ENCODE measurements around the gene PRORP.

PRORP gene

DNA sequence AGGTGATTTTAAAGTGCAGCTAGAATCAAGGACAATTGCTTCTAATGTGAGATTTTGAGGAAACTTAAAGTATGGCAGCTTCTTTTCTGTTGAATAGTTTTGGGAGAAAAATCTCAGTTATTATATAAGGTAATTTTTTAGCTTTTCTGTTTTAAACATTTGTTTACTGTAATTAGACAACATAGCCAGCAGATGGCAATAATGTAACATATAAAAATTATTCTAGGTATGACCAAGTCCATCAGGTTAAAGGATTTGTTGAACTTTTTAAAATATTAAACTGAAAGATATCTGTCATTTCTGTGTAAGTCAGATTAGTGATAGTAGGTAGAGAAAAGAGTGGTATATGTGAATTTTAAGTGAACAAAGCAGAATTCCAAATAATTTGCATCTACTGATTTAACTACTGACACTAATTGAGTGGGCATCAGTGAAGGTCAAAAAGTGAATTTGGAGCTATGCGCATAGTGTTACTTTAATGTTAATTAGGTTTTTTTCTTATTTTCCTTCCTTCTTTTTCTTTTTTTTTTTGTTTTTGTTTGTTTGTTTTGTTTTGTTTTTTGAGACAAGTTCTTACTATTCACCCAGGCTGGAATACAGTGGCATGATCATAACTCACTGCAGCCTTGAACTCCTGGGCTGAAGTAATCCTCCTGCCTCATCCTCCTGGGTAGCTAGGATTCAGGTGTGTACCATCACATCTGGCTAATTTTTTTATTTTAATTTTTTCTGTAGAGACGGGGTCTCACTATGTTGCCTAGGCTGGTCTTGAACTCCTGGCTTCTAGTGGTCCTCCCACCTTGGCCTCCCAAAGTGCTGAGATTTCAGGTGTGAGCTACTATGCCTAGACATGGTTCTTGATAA, 18.6 kb downstream of the PRORP start:
- H3K4me3 ChIP-seq (ENCODE audit: low read depth, low read length): no peak overlapping the region
- POLR2A ChIA-PET: interaction anchor here (1.3 to 2.3 kb wide), 2 partner anchors 18 to 263 kb away, joined by 3 to 8 read pairs; partner anchors contain the start of gene NFKBIA
- CTCF ChIA-PET: interaction anchor here (0.6 to 6.2 kb wide), 31 partner anchors 9 to 817 kb away, joined by 3 to 70 read pairs (median 4); partner anchors contain the start of genes NFKBIA and PSMA6
- H3K4me1 ChIP-seq (ENCODE audit: control insufficient read depth, insufficient read depth, low read length): no peaks in the 10 kb centered on the region
- H3K9me3 ChIP-seq (ENCODE audit: control insufficient read depth, insufficient read depth, low read depth, low read length): no peaks in the 10 kb centered on the region
- H3K36me3 ChIP-seq (ENCODE audit: control insufficient read depth in 2 of 2, insufficient read depth in 1 of 2, low read length in 2 of 2): peaks cover 3 to 17% of the 10 kb centered on the region in 2 experiments; a peak in 2 of 3 replicates
- no peak for TF ChIP-seq ZNF791 (tag by site-specific recombination; IDR thresholded peaks at IDR 0.05)
- peak; percentile 57 for TF ChIP-seq ZNF654 (tag by site-specific recombination; IDR thresholded peaks at IDR 0.05; ENCODE audit: low read depth)
- TF ChIP-seq ZNF302 (tag by site-specific recombination; IDR thresholded peaks at IDR 0.05; ENCODE audit: low read depth): no peak
- TF ChIP-seq ZNF621 (tag by site-specific recombination; IDR thresholded peaks at IDR 0.05): no peak
- TF ChIP-seq, protein P1, sequence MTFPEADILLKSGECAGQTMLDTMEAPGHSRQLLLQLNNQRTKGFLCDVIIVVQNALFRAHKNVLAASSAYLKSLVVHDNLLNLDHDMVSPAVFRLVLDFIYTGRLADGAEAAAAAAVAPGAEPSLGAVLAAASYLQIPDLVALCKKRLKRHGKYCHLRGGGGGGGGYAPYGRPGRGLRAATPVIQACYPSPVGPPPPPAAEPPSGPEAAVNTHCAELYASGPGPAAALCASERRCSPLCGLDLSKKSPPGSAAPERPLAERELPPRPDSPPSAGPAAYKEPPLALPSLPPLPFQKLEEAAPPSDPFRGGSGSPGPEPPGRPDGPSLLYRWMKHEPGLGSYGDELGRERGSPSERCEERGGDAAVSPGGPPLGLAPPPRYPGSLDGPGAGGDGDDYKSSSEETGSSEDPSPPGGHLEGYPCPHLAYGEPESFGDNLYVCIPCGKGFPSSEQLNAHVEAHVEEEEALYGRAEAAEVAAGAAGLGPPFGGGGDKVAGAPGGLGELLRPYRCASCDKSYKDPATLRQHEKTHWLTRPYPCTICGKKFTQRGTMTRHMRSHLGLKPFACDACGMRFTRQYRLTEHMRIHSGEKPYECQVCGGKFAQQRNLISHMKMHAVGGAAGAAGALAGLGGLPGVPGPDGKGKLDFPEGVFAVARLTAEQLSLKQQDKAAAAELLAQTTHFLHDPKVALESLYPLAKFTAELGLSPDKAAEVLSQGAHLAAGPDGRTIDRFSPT (tag by site-specific recombination; IDR thresholded peaks at IDR 0.05): no peak
- no peak overlapping the region for H3K27ac ChIP-seq (ENCODE audit: extremely low read depth, low read depth, low read length)

DNA sequence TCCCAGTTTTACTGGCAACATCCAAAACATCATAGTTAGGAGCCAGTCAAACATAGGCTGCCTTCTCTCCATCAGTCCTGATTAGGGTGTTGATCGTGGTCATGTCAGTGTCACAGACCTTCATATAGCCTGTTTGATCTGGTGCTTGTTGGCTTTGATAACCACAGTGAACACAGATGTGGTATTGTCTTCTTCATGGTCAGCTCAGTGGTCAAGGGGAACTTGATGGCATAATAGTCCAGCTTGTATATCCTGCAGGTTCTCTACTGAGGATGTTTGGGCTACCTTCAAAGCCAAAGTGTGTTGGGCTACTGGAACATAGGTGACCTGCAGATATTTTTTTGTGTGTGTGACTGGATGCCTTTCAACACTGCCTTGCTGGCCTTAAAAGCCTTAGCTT, 21.7 kb downstream of the PRORP start:
- Histone ChIP-seq H3K9me3 (ENCODE audit: control insufficient read depth, insufficient read depth, low read depth, low read length) (no peaks in the 10 kb centered on the region), H3K36me3 (ENCODE audit: control insufficient read depth in 2 of 2, insufficient read depth in 1 of 2, low read length in 2 of 2) (peaks cover 0 to 8% of the 10 kb centered on the region in 2 experiments; a peak in 2 of 3 replicates), H3K4me1 (ENCODE audit: control insufficient read depth, insufficient read depth, low read length) (no peaks in the 10 kb centered on the region), H3K27ac (ENCODE audit: extremely low read depth, low read depth, low read length) (no peak overlapping the region), H3K4me3 (ENCODE audit: low read depth, low read length) (no peak overlapping the region)
- no peak for TF ChIP-seq ZNF112 (tag by site-specific recombination; IDR thresholded peaks at IDR 0.05)
- CTCF ChIA-PET: interaction anchor here (0.7 to 6.2 kb wide), 5 partner anchors 24 to 521 kb away, joined by 3 to 70 read pairs (median 10); no protein-coding TSS in a partner anchor
- POLR2A ChIA-PET: interaction anchor here (0.5 to 2.1 kb wide), 2 partner anchors 128 to 260 kb away, joined by 3 to 7 read pairs; partner anchors contain the start of gene NFKBIA

- Histone ChIP-seq H3K27ac (ENCODE audit: extremely low read depth, low read depth, low read length) (no peak overlapping the region), H3K4me1 (ENCODE audit: control insufficient read depth, insufficient read depth, low read length) (no peaks in the 10 kb centered on the region), H3K36me3 (ENCODE audit: control insufficient read depth in 2 of 2, insufficient read depth in 1 of 2, low read length in 2 of 2) (peaks cover 0 to 3% of the 10 kb centered on the region in 2 experiments; a peak in 2 of 3 replicates), H3K4me3 (ENCODE audit: low read depth, low read length) (no peak overlapping the region), H3K9me3 (ENCODE audit: control insufficient read depth, insufficient read depth, low read depth, low read length) (no peaks in the 10 kb centered on the region)
- ChIA-PET POLR2A (no interaction called here), CTCF (interaction anchor here (0.6 to 0.7 kb wide), 4 partner anchors 13 to 282 kb away, joined by 3 read pairs; no protein-coding TSS in a partner anchor)
- no peak for TF ChIP-seq ZNF350 (tag by site-specific recombination; IDR thresholded peaks at IDR 0.05)
- no peak for TF ChIP-seq ZSCAN30 (tag by site-specific recombination; IDR thresholded peaks at IDR 0.05)
These were observed 24.4 kb downstream of the PRORP start for GRCh38 chr14:35146711-35147149.

- H3K4me3 ChIP-seq (ENCODE audit: low read depth, low read length): no peak overlapping the region
- no peaks in the 10 kb centered on the region for H3K9me3 ChIP-seq (ENCODE audit: control insufficient read depth, insufficient read depth, low read depth, low read length)
- H3K27ac ChIP-seq (ENCODE audit: extremely low read depth, low read depth, low read length): no peak overlapping the region
- ChIA-PET POLR2A (no interaction called here), CTCF (interaction anchor here (0.6 kb wide), 2 partner anchors 12 to 269 kb away, joined by 3 read pairs; no protein-coding TSS in a partner anchor)
- H3K4me1 ChIP-seq (ENCODE audit: control insufficient read depth, insufficient read depth, low read length): no peaks in the 10 kb centered on the region
- TF ChIP-seq REPIN1 (tag by site-specific recombination; IDR thresholded peaks at IDR 0.05; ENCODE audit: low read depth): no peak
- TF ChIP-seq ZNF391 (tag by site-specific recombination; IDR thresholded peaks at IDR 0.05; ENCODE audit: borderline replicate concordance, low read depth): no peak
- peaks cover 0 to 3% of the 10 kb centered on the region in 2 experiments; a peak in 2 of 3 replicates for H3K36me3 ChIP-seq (ENCODE audit: control insufficient read depth in 2 of 2, insufficient read depth in 1 of 2, low read length in 2 of 2)
These were observed 24.8 kb downstream of the PRORP start for GRCh38 chr14:35147186-35147585.
